Caco-2 (cell line): Measurements from ENCODE around the gene CABP1. TPM values are rescaled to one million over a fixed set of nuclear protein-coding genes. Genes with fewer than 3 reads are reported as not detected.

Experiments used
- BruUV-seq: library from RNA; stranded (reverse); fragments of 400-500 nt; replicated peaks from 2 replicates; lab custom pipeline; 2021; lab: Mats Ljungman, UMichigan
- CTCF ChIA-PET: fragments of 300-600 bp; sonication (Branson Sonifier 250); formaldehyde crosslinking; loops from one replicate; lab custom pipeline; 2022; ENCODE audit warnings: antibody characterized with exemption; lab: Charles Lee
- POLR2A ChIA-PET: fragments of 300-600 bp; sonication (Branson Sonifier 250); formaldehyde crosslinking; loops from one replicate; lab custom pipeline; 2022; ENCODE audit warnings: antibody characterized with exemption; lab: Charles Lee
- DNase-seq, 2 experiments: peaks; one replicate each; pipeline versions ENCODE4 v3.0.0 to v3.0.0-alpha.2; 2020 to 2022
- H3K27me3 ChIP-seq: replicated peaks from 2 replicates; pipeline ENCODE4 v1.6.0; 2011; ENCODE audit warnings: low read length; ENCODE audit not compliant: control insufficient read depth, insufficient read depth
- H3K36me3 ChIP-seq: 2 replicates; pipeline ENCODE4 v1.5.1; 2011; ENCODE audit warnings: low read length; ENCODE audit not compliant: control insufficient read depth, insufficient read depth
- H3K4me1 ChIP-seq: fragments of 250-450 bp; sonication (Bioruptor Pico); 2 replicates; pipeline ENCODE4 v1.5.1; 2020; ENCODE audit warnings: mild to moderate bottlenecking
- H3K4me3 ChIP-seq: 2 replicates; pipeline ENCODE4 v1.5.1; 2011; ENCODE audit warnings: low read depth, mild to moderate bottlenecking, control low read depth, low read length
- H3K9me3 ChIP-seq: fragments of 250-450 bp; sonication (Bioruptor Pico); 2 replicates; pipeline ENCODE4 v1.5.1; 2020; ENCODE audit warnings: mild to moderate bottlenecking, moderate library complexity
- H3K27ac Mint-ChIP-seq: one replicate; pipeline ENCODE4 v1.8.0; 2022; ENCODE audit warnings: mixed read lengths; ENCODE audit not compliant: unreplicated experiment
- H3K27me3 Mint-ChIP-seq: one replicate; pipeline ENCODE4 v1.8.0; 2022; ENCODE audit warnings: mixed read lengths; ENCODE audit not compliant: insufficient read depth, unreplicated experiment
- H3K36me3 Mint-ChIP-seq: one replicate; pipeline ENCODE4 v1.8.0; 2022; ENCODE audit warnings: mild to moderate bottlenecking, mixed read lengths; ENCODE audit not compliant: insufficient read depth, unreplicated experiment
- H3K4me1 Mint-ChIP-seq: one replicate; pipeline ENCODE4 v1.8.0; 2022; ENCODE audit warnings: low read depth, mixed read lengths; ENCODE audit not compliant: unreplicated experiment
- H3K4me3 Mint-ChIP-seq: one replicate; pipeline ENCODE4 v1.8.0; 2022; ENCODE audit warnings: mild to moderate bottlenecking, moderate library complexity, mixed read lengths; ENCODE audit not compliant: unreplicated experiment
- H3K9me3 Mint-ChIP-seq: one replicate; pipeline ENCODE4 v1.8.0; 2022; ENCODE audit warnings: mixed read lengths; ENCODE audit not compliant: unreplicated experiment
- CTCF ChIP-seq, 2 experiments: fragments of 200-600 bp in 1 of 2; IDR thresholded peaks; 1 replicate in 1 of 2; 2 replicates in 1 of 2; pipeline versions ENCODE4 v1.5.1 to v1.8.0; 2011 to 2022; ENCODE audit warnings: antibody characterized with exemption in 1 of 2, control low read depth in 1 of 2, inconsistent platforms in 1 of 2, low read depth in 1 of 2, low read length in 1 of 2, mild to moderate bottlenecking in 1 of 2, moderate library complexity in 1 of 2; ENCODE audit not compliant: insufficient read depth in 1 of 2, severe bottlenecking in 1 of 2, unreplicated experiment in 1 of 2
- intact Hi-C: fragments of 100-400 bp; cut with micrococcal nuclease; formaldehyde crosslinking; loops from one replicate; pipeline ENCODE4 v1.10.0; 2022; ENCODE audit not compliant: unreplicated experiment
- total RNA-seq: library from RNA; stranded (reverse); gene quantifications from 2 replicates; pipeline ENCODE4 v1.2.3, GENCODE V29; 2022

Gene CABP1
- total RNA-seq, 1 experiment from 2014 or later: 0.95 TPM

GRCh38 chr12:120656008-120656407 is 15.6 kb downstream of the CABP1 start:
- Histone ChIP-seq H3K4me1 (no peaks in the 10 kb centered on the region), H3K27me3 (no peaks in the 10 kb centered on the region; the same call in 1 of the 2 replicates), H3K36me3 (no peaks in the 10 kb centered on the region), H3K9me3 (no peaks in the 10 kb centered on the region), H3K4me3 (no peak overlapping the region)
- H3K9me3 Mint-ChIP-seq: no peaks in the 10 kb centered on the region
- no peak for DNase-seq
- H3K36me3 Mint-ChIP-seq: no peaks in the 10 kb centered on the region
- no peaks in the 10 kb centered on the region for H3K27me3 Mint-ChIP-seq
- POLR2A ChIA-PET: interaction anchor here (0.6 kb wide), 1 partner anchor 30 kb away, joined by 8 read pairs; no protein-coding TSS in a partner anchor
- H3K4me1 Mint-ChIP-seq: peaks cover 6% of the 10 kb centered on the region
- no peak overlapping the region for H3K4me3 Mint-ChIP-seq
- no peak overlapping the region for H3K27ac Mint-ChIP-seq
- no TSS peak for BruUV-seq
- no peak for TF ChIP-seq CTCF (IDR thresholded peaks at IDR 0.05; ENCODE audit: insufficient read depth in 1 of 2, low read depth in 1 of 2, low read length in 1 of 2, severe bottlenecking in 1 of 2, unreplicated experiment in 1 of 2)
- intact Hi-C loops: no loop called here
- CTCF ChIA-PET: no interaction called here

- DNase-seq: no peak
- Mint-ChIP-seq H3K4me1 (peaks cover 6% of the 10 kb centered on the region), H3K27me3 (no peaks in the 10 kb centered on the region), H3K36me3 (no peaks in the 10 kb centered on the region), H3K27ac (no peak overlapping the region), H3K9me3 (no peaks in the 10 kb centered on the region), H3K4me3 (no peak overlapping the region)
- BruUV-seq: no TSS peak
- H3K4me1 ChIP-seq: no peaks in the 10 kb centered on the region
- ChIA-PET CTCF (interaction anchor here (1.0 kb wide), 2 partner anchors 10 to 77 kb away, joined by 3 to 7 read pairs; partner anchors contain the start of gene POP5), POLR2A (no interaction called here)
- H3K9me3 ChIP-seq: no peaks in the 10 kb centered on the region
- H3K4me3 ChIP-seq: no peak overlapping the region
- H3K27me3 ChIP-seq: no peaks in the 10 kb centered on the region; the same call in 1 of the 2 replicates
- H3K36me3 ChIP-seq: no peaks in the 10 kb centered on the region
- no peak for TF ChIP-seq CTCF (IDR thresholded peaks at IDR 0.05; ENCODE audit: insufficient read depth in 1 of 2, low read depth in 1 of 2, low read length in 1 of 2, severe bottlenecking in 1 of 2, unreplicated experiment in 1 of 2)
- intact Hi-C loops: no loop called here
Observed at GRCh38 chr12:120658286-120659150, 18.1 kb downstream of the CABP1 start.

- H3K27ac Mint-ChIP-seq: no peak overlapping the region
- ChIA-PET CTCF (interaction anchor here (1.0 kb wide), 2 partner anchors 10 to 78 kb away, joined by 3 to 7 read pairs; partner anchors contain the start of gene POP5), POLR2A (no interaction called here)
Observed at GRCh38 chr12:120659151-120659525, 18.7 kb downstream of the CABP1 start.

More at GRCh38 chr12:120659151-120659525, 18.7 kb downstream of the CABP1 start:
- no peaks in the 10 kb centered on the region for H3K4me1 ChIP-seq
- H3K9me3 ChIP-seq: no peaks in the 10 kb centered on the region
- H3K36me3 ChIP-seq: no peaks in the 10 kb centered on the region
- Mint-ChIP-seq H3K4me1 (peaks cover 6% of the 10 kb centered on the region), H3K27me3 (no peaks in the 10 kb centered on the region), H3K9me3 (no peaks in the 10 kb centered on the region), H3K36me3 (no peaks in the 10 kb centered on the region), H3K4me3 (no peak overlapping the region)
- no peak for TF ChIP-seq CTCF (IDR thresholded peaks at IDR 0.05; ENCODE audit: insufficient read depth in 1 of 2, low read depth in 1 of 2, low read length in 1 of 2, severe bottlenecking in 1 of 2, unreplicated experiment in 1 of 2)
- intact Hi-C loops: no loop called here
- no peak overlapping the region for H3K4me3 ChIP-seq
- BruUV-seq: no TSS peak
- DNase-seq: no peak
- H3K27me3 ChIP-seq: no peaks in the 10 kb centered on the region; the same call in 1 of the 2 replicates
